ENCODE data around the gene LDHB. TPM values are rescaled to one million over a fixed set of nuclear protein-coding genes. Genes with fewer than 3 reads are reported as not detected.
"Not testable (repeated sequence)": the region's sequence is repeated elsewhere in the genome, so short reads cannot be mapped to it uniquely, and the experiment has no call there.

Gene LDHB
- total RNA-seq, 2 donors from 2014 or later: 209 to 214 TPM

DNA sequence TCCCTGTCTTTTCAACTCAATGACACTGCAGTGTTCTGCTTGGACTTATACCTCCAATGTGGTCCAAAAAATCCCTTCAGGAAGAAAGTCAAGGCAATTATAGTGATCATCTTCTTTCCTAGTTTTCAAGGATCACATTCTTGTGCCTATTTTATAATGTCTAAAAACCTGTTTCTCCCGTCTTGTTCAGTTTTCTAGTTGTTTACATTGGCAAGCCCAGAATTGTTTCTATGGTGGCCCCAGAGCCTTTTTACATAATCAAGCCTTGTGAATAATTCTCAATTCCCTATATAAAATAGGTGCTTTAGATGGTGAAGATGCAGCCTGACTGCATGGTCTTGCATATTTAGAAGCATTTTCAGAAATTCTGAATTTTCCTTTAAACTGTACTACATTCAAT is 14.5 kb upstream of the LDHB start:
- no peak for DNase-seq
- intact Hi-C loops (cut with DNase I, micrococcal nuclease): loop anchor here in 1 of 2 donors (10.0 kb wide), 1 partner anchor 67 kb away; the partner anchor contains the start of gene GYS2
- no peak for ATAC-seq

GRCh38 chr12:21666722-21667121 is 9.1 kb upstream of the LDHB start:
- ATAC-seq: no peak
- intact Hi-C loops (cut with DNase I, micrococcal nuclease): no loop called here
- no peak for DNase-seq

- ATAC-seq: no peak
- intact Hi-C loops (cut with DNase I, micrococcal nuclease): no loop called here
- DNase-seq: no peak
These were observed 8.2 kb upstream of the LDHB start for GRCh38 chr12:21665816-21666215.

- DNase-seq (no peak), ATAC-seq (no peak)
These were observed 4.6 kb upstream of the LDHB start for GRCh38 chr12:21662122-21662792.

GRCh38 chr12:21661396-21662093 is 3.9 kb upstream of the LDHB start:
- DNase-seq; intact Hi-C loops (cut with DNase I, micrococcal nuclease); ATAC-seq: not testable (repeated sequence)

More at GRCh38 chr12:21662122-21662792, 4.6 kb upstream of the LDHB start:
- intact Hi-C loops (cut with DNase I, micrococcal nuclease): no loop called here

- no peak for ATAC-seq
- intact Hi-C loops (cut with DNase I, micrococcal nuclease): no loop called here
- DNase-seq: no peak
These were observed 1.7 kb upstream of the LDHB start for GRCh38 chr12:21659383-21659782.

GRCh38 chr12:21656905-21657325 is 727 bp downstream of the LDHB start:
- peak; percentile 63 for ATAC-seq
- intact Hi-C loops (cut with DNase I, micrococcal nuclease): no loop called here

GRCh38 chr12:21655591-21655990 is 2.1 kb downstream of the LDHB start:
- ATAC-seq (no peak), DNase-seq (no peak)
- intact Hi-C loops (cut with DNase I, micrococcal nuclease): no loop called here

More at GRCh38 chr12:21656905-21657325, 727 bp downstream of the LDHB start:
- peak; percentile 37 to 47 for DNase-seq

- ATAC-seq: no peak
- DNase-seq: no peak
- intact Hi-C loops (cut with DNase I, micrococcal nuclease): no loop called here
These were observed 5.8 kb downstream of the LDHB start for GRCh38 chr12:21651821-21652220.

GRCh38 chr12:21650997-21651396 is 6.6 kb downstream of the LDHB start:
- ATAC-seq: no peak
- intact Hi-C loops (cut with DNase I, micrococcal nuclease): no loop called here

GRCh38 chr12:21649034-21649433 is 8.6 kb downstream of the LDHB start:
- no peak for DNase-seq
- intact Hi-C loops (cut with DNase I, micrococcal nuclease): no loop called here

More at GRCh38 chr12:21650997-21651396, 6.6 kb downstream of the LDHB start:
- no peak for DNase-seq

GRCh38 chr12:21648378-21648777 is 9.3 kb downstream of the LDHB start:
- DNase-seq: no peak
- ATAC-seq: no peak
- intact Hi-C loops (cut with DNase I, micrococcal nuclease): no loop called here

More at GRCh38 chr12:21649034-21649433, 8.6 kb downstream of the LDHB start:
- ATAC-seq: no peak

GRCh38 chr12:21647179-21647578 is 10.5 kb downstream of the LDHB start:
- intact Hi-C loops (cut with DNase I, micrococcal nuclease): no loop called here
- ATAC-seq (no peak), DNase-seq (no peak)

DNA sequence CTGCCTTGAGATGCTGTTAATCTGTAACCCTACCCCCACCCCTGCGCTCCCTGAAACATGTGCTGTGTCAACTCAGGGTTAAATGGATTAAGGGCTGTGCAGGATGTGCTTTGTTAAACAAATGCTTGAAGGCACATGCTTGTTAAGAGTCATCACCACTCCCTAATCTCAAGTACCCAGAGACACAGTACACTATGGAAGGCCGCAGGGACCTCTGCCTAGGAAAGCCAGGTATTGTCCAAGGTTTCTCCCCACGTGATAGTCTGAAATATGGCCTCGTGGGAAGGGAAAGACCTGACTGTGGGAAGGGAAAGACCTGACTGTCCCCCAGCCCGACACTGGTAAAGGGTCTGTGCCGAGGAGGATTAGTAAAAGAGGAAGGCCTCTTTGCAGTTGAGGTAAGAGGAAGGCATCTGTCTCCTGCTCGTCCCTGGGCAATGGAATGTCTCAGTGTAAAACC is 12.6 kb downstream of the LDHB start:
- ATAC-seq; DNase-seq; intact Hi-C loops (cut with DNase I, micrococcal nuclease): not testable (repeated sequence)

DNA sequence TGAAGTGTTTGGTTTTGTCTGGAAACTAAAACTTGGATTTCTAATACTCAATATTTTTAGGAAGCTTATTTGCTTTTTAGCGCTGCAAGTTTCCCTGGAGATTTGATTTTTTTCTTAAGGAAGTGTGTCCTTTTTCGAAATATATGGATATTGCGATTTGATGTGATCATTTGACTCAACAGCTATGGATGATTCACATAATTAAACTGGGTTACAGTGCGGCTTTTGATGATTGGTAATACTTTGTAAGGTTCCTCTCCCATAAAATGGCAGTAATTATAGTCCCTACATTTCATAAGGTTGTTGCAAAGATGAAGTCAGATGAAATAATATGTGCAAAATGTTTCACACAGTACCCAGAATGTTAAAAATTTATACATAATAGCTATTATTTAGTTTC is 13.1 kb downstream of the LDHB start:
- intact Hi-C loops (cut with DNase I, micrococcal nuclease): no loop called here
- no peak for DNase-seq
- ATAC-seq: no peak

DNA sequence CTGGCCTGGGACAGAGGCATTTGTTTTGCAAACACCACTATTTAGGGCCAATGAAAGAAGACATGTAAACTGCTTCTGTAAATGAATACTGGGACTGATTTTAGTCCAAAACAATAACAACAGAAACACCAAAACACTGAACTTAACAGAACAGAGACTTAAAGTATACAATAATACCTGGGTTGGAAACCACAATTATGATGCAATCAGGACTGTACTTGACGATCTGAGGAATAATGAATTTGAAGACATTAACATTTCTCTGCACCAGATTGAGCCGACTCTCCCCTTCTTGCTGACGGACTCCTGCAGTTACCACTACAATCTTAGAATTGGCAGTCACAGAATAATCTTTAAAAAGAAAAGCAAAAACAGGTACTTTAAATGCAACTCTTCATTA is 13.9 kb downstream of the LDHB start:
- ATAC-seq (no peak), DNase-seq (no peak)
- intact Hi-C loops (cut with DNase I, micrococcal nuclease): no loop called here

GRCh38 chr12:21642707-21643389 is 14.8 kb downstream of the LDHB start:
- DNase-seq: no peak
- intact Hi-C loops (cut with DNase I, micrococcal nuclease): no loop called here
- no peak for ATAC-seq

DNA sequence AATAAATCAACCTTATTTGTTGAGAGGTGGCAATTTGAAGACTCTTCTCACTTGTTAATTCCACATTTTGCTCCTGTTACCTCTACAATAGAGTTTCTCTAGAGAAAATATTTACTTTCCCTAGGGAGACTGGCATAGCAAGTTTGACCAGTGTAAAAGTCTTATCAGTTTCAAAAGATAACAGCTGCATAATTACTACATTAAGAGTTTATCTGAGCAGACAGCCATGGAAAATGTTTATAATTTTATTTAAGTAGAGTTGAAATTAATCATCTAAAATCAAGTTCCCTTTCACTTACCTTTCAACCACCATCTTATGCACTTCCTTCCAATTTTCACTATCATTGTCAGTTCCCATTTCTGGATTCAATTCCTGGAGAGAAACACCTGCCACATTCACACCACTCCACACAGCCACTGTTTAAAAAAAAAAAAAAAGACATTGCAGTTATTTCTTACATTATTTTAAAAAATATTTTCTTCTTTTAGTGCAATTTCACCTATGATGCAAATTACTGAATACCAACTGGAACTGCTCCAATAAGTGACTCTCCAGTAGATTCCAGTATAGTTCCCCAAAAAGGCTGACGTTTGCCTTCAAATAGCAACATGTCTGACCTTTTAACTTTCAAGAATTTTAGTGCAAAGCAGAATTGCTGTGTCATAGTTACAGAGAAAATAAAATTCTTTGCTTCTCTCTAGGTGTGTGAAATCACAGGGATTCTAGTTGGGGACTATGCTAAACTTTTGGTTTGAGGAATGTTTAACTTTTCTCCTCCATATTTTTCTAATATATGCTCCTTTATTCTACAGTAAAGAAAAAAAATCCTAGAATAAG is 19.4 kb downstream of the LDHB start:
- intact Hi-C loops (cut with DNase I, micrococcal nuclease): no loop called here
- ATAC-seq: peak; percentile 81
- DNase-seq: no peak

DNA sequence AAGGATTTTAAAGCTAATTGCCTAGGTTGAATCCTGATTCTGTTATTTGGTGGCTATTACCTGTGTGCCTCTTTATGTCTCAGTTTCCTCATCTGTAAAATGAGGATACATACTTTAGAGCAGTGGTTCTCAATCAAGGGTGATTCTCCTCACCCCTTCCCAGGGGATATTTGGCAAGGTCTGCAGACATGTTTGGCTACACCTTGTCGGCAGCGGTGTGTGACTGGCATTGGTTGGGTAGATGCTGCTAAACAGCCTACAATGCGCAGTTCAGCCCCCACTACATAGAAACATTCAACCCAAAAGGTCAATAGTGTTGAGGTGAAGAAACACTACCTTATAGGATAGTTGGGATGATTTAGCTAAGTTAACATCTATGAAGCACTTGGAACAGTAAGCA is 23.4 kb downstream of the LDHB start:
- no peak for DNase-seq

More for the DNA sequence above, 23.4 kb downstream of the LDHB start:
- intact Hi-C loops (cut with DNase I, micrococcal nuclease): no loop called here
- ATAC-seq: no peak
